Measurements from ENCODE around the gene NSL1.

Gene NSL1

GRCh38 chr1:212680680-212681389 is 110.7 kb downstream of the NSL1 start:
- no peak for DNase-seq

GRCh38 chr1:212678456-212679410 is 112.8 kb downstream of the NSL1 start:
- no peak for DNase-seq

GRCh38 chr1:212677573-212677972 is 114.0 kb downstream of the NSL1 start:
- DNase-seq: no peak

- DNase-seq: no peak
Measured at GRCh38 chr1:212677136-212677535, 114.4 kb downstream of the NSL1 start.

Data from GF-D8 (cell line).